H1 (cell line): Measurements from ENCODE around the gene TELO2. TPM values are rescaled to one million over a fixed set of nuclear protein-coding genes. Genes with fewer than 3 reads are reported as not detected.

Experiments used
- CTCF ChIA-PET: fragments of 300-600 bp; sonication (Branson Sonifier 250); formaldehyde crosslinking; loops from one replicate; lab custom pipeline; 2021; ENCODE audit not compliant: partially characterized antibody; lab: Charles Lee
- POLR2A ChIA-PET: fragments of 300-600 bp; sonication (Branson Sonifier 250); formaldehyde crosslinking; loops from one replicate; lab custom pipeline; 2021; ENCODE audit warnings: inconsistent platforms; ENCODE audit not compliant: partially characterized antibody; lab: Charles Lee
- DNase-seq, 2 experiments: peaks; one replicate each; pipeline versions ENCODE4 v3.0.0 to v3.0.0-alpha.2; 2010 to 2022; ENCODE audit warnings: low spot score in 2 of 2, low read depth in 1 of 2, mixed read lengths in 1 of 2
- FAIRE-seq: peaks from 2 replicates; lab custom pipeline; 2011; peaks lifted over from hg19 to GRCh38; lab: Jason Lieb, UNC
- H2AFZ ChIP-seq: 2 replicates; pipeline ENCODE4 v1.8.1; 2012; ENCODE audit warnings: low read length, inconsistent platforms
- H2AK5ac ChIP-seq: 2 replicates; pipeline ENCODE4 v1.6.1; 2013; ENCODE audit warnings: low read depth, low read length
- H2BK120ac ChIP-seq: replicated peaks from 2 replicates; pipeline ENCODE3; 2013; ENCODE audit warnings: low read depth, low read length, inconsistent platforms
- H2BK12ac ChIP-seq: 2 replicates; pipeline ENCODE4 v1.6.1; 2013; ENCODE audit warnings: low read depth, low read length
- H2BK15ac ChIP-seq: 2 replicates; pipeline ENCODE4 v1.6.1; 2013; ENCODE audit warnings: low read length
- H2BK20ac ChIP-seq: 2 replicates; pipeline ENCODE4 v1.6.1; 2013; ENCODE audit warnings: low read length
- H2BK5ac ChIP-seq: 2 replicates; pipeline ENCODE4 v1.6.1; 2013; ENCODE audit warnings: low read depth, low read length
- H3K14ac ChIP-seq: 2 replicates; pipeline ENCODE4 v1.6.1; 2013; ENCODE audit warnings: inconsistent platforms; ENCODE audit not compliant: insufficient read length
- H3K18ac ChIP-seq: 2 replicates; pipeline ENCODE4 v1.6.1; 2013; ENCODE audit warnings: low read length; ENCODE audit errors: extremely low read depth
- H3K23ac ChIP-seq: 2 replicates; pipeline ENCODE4 v1.6.1; 2013; ENCODE audit warnings: inconsistent platforms; ENCODE audit not compliant: insufficient read length
- H3K23me2 ChIP-seq: 2 replicates; pipeline ENCODE4 v1.6.1; 2013; ENCODE audit warnings: low read depth, low read length
- H3K27ac ChIP-seq: 2 replicates; pipeline ENCODE4 v1.6.1; 2011; ENCODE audit warnings: low read depth, low read length, inconsistent platforms
- H3K27me3 ChIP-seq, 4 experiments: replicated peaks in 1 of 4; 1 replicate in 1 of 4; 2 replicates in 3 of 4; pipeline versions ENCODE4 v1.6.1 to v1.8.1; 2011 to 2013; ENCODE audit warnings: low read length in 3 of 4, mild to moderate bottlenecking in 3 of 4, inconsistent platforms in 2 of 4, mixed read lengths in 2 of 4, moderate library complexity in 1 of 4; ENCODE audit not compliant: control insufficient read depth in 3 of 4, insufficient read depth in 3 of 4; ENCODE audit errors: extremely low read depth in 1 of 4
- H3K36me3 ChIP-seq, 4 experiments: 2 replicates each; pipeline versions ENCODE4 v1.6.1 to v1.8.1; 2011 to 2013; ENCODE audit warnings: mild to moderate bottlenecking in 4 of 4, low read length in 3 of 4, moderate library complexity in 2 of 4, control low read depth in 1 of 4, inconsistent platforms in 1 of 4; ENCODE audit not compliant: insufficient read depth in 4 of 4, control insufficient read depth in 2 of 4
- H3K4ac ChIP-seq: replicated peaks from 2 replicates; pipeline ENCODE3; 2013; ENCODE audit warnings: low read length, low read depth, mixed read lengths, inconsistent platforms; ENCODE audit not compliant: insufficient read length
- H3K4me1 ChIP-seq, 4 experiments: replicated peaks in 1 of 4; 1 replicate in 1 of 4; 2 replicates in 3 of 4; pipeline versions ENCODE4 v1.6.1 to v1.8.1; 2011 to 2013; ENCODE audit warnings: low read length in 3 of 4, inconsistent platforms in 2 of 4, mixed read lengths in 1 of 4; ENCODE audit not compliant: insufficient read depth in 4 of 4, control insufficient read depth in 3 of 4
- H3K4me2 ChIP-seq, 2 experiments: 2 replicates each; pipeline versions ENCODE4 v1.6.1 to v1.8.1; 2011 to 2013; ENCODE audit warnings: low read depth in 2 of 2, low read length in 2 of 2, control low read depth in 1 of 2, inconsistent platforms in 1 of 2, mild to moderate bottlenecking in 1 of 2; ENCODE audit not compliant: insufficient read depth in 1 of 2
- H3K4me3 ChIP-seq, 4 experiments: fragments of 200-600, 300-600 bp in 1 of 4; sonication (generic), shearing (Covaris generic), sonication (Bioruptor Twin) in 1 of 4; 2 replicates each; pipeline versions ENCODE4 v1.5.1 to v1.8.1; 2011 to 2016; ENCODE audit warnings: low read length in 4 of 4, low read depth in 3 of 4, control low read depth in 2 of 4, inconsistent platforms in 2 of 4, mild to moderate bottlenecking in 2 of 4, mixed read lengths in 1 of 4, moderate library complexity in 1 of 4; ENCODE audit not compliant: insufficient read depth in 2 of 4; ENCODE audit errors: extremely low read depth in 1 of 4
- H3K56ac ChIP-seq: replicated peaks from 2 replicates; pipeline ENCODE3; 2013; ENCODE audit warnings: low read depth, mild to moderate bottlenecking, mixed read lengths, low read length, inconsistent platforms; ENCODE audit not compliant: insufficient read length
- H3K79me1 ChIP-seq: 2 replicates; pipeline ENCODE4 v1.6.1; 2013; ENCODE audit warnings: low read depth, low read length, control low read depth
- H3K79me2 ChIP-seq, 2 experiments: 2 replicates each; pipeline versions ENCODE4 v1.6.1 to v1.8.1; 2012 to 2013; ENCODE audit warnings: low read length in 2 of 2, mild to moderate bottlenecking in 2 of 2, inconsistent platforms in 1 of 2; ENCODE audit not compliant: insufficient read depth in 2 of 2, control insufficient read depth in 1 of 2
- H3K9ac ChIP-seq, 4 experiments: replicated peaks in 1 of 4; 1 replicate in 1 of 4; 2 replicates in 3 of 4; pipeline versions ENCODE4 v1.6.1 to v1.8.1; 2011 to 2013; ENCODE audit warnings: low read depth in 3 of 4, low read length in 3 of 4, control low read depth in 2 of 4, mild to moderate bottlenecking in 2 of 4, moderate library complexity in 2 of 4, inconsistent platforms in 1 of 4; ENCODE audit errors: extremely low read depth in 1 of 4
- H3K9me3 ChIP-seq, 2 experiments: 2 replicates each; pipeline versions ENCODE4 v1.6.1 to v1.8.1; 2012 to 2013; ENCODE audit warnings: mild to moderate bottlenecking in 2 of 2, moderate library complexity in 2 of 2, control low read depth in 1 of 2, inconsistent platforms in 1 of 2, low read depth in 1 of 2, low read length in 1 of 2, mixed read lengths in 1 of 2; ENCODE audit not compliant: insufficient read depth in 2 of 2
- H4K20me1 ChIP-seq, 2 experiments: replicated peaks in 1 of 2; 2 replicates each; pipeline versions ENCODE3 to v1.8.1; 2011 to 2013; ENCODE audit warnings: inconsistent platforms in 2 of 2, low read length in 2 of 2, mild to moderate bottlenecking in 1 of 2; ENCODE audit not compliant: insufficient read depth in 2 of 2, control insufficient read depth in 1 of 2
- H4K5ac ChIP-seq: 2 replicates; pipeline ENCODE4 v1.6.1; 2013; ENCODE audit warnings: low read length, low read depth, mixed read lengths, inconsistent platforms; ENCODE audit not compliant: insufficient read length
- H4K8ac ChIP-seq: 2 replicates; pipeline ENCODE4 v1.8.0; 2013; ENCODE audit warnings: mild to moderate bottlenecking, moderate library complexity, low read length, inconsistent platforms; ENCODE audit not compliant: insufficient read depth; ENCODE audit errors: extremely low read depth
- H4K91ac ChIP-seq: replicated peaks from 2 replicates; pipeline ENCODE3; 2013; ENCODE audit warnings: low read length, mixed read lengths, inconsistent platforms; ENCODE audit not compliant: insufficient read length
- KDM4A ChIP-seq: IDR thresholded peaks from one replicate; pipeline ENCODE4 v1.7.1; 2012; ENCODE audit warnings: low read depth, mild to moderate bottlenecking, moderate library complexity, low read length, inconsistent platforms; ENCODE audit not compliant: severe bottlenecking
- RAD21 ChIP-seq, 2 experiments: IDR thresholded peaks in 1 of 2; conservative IDR thresholded peaks in 1 of 2; 2 replicates each; pipeline ENCODE4 v1.6.1; 2011; ENCODE audit warnings: low read depth in 2 of 2, low read length in 2 of 2, improper control_type of control experiment in 1 of 2, inconsistent platforms in 1 of 2, mild to moderate bottlenecking in 1 of 2, moderate library complexity in 1 of 2
- SP2 ChIP-seq: IDR thresholded peaks from 2 replicates; pipeline ENCODE4 v1.6.1; 2012; ENCODE audit warnings: mild to moderate bottlenecking, low read length, inconsistent platforms
- TCF12 ChIP-seq: IDR thresholded peaks from 2 replicates; pipeline ENCODE4 v1.6.1; 2011; ENCODE audit warnings: low read depth, mild to moderate bottlenecking, low read length
- WGBS, 2 experiments: shearing (Covaris generic) in 1 of 2; methylation state at CpG; one replicate each; pipeline versions ENCODE4 v1.1.6 to v1.1.7; 2013 to 2015; ENCODE audit warnings: low lambda C conversion rate in 2 of 2, mixed read lengths in 2 of 2, inconsistent platforms in 1 of 2, low coverage in 1 of 2, missing lambda C conversion rate in 1 of 2; ENCODE audit not compliant: insufficient replicate concordance in 2 of 2, insufficient coverage in 1 of 2, insufficient read length in 1 of 2; ENCODE audit errors: extremely low coverage in 1 of 2, missing lambda C conversion rate in 1 of 2; 5-methylcytosine and 5-hydroxymethylcytosine counted together
- polyA plus RNA-seq, 7 experiments: library from polyadenylated mRNA; depleted of rRNA in 3 of 7; stranded (reverse) in 5 of 7; unstranded in 2 of 7; fragments of >200 nt in 5 of 7; fragments of 200-250 nt in 2 of 7; gene quantifications; 1 replicate in 5 of 7; 2 replicates in 1 of 7; 4 replicates in 1 of 7; pipeline versions ENCODE4 v1.2.1 to v1.2.3, GENCODE V29; 2011 to 2013; ENCODE audit warnings: missing spikeins in 2 of 7, mixed read lengths in 2 of 7
- total RNA-seq: library from RNA; stranded (reverse); fragmentation: NEBNext Ultra II Directional; extraction: Animal tissue kit (Norgen Biotek cat#: 25700); gene quantifications from 2 replicates; pipeline ENCODE4 v1.2.1, GENCODE V29; 2021

TELO2 gene
- total and polyA plus RNA-seq, 2 of the 8 experiments (the other 6 are each of a cell fraction or from before 2014, with no cell fraction given), result 39.3 to 64.8 TPM

DNA sequence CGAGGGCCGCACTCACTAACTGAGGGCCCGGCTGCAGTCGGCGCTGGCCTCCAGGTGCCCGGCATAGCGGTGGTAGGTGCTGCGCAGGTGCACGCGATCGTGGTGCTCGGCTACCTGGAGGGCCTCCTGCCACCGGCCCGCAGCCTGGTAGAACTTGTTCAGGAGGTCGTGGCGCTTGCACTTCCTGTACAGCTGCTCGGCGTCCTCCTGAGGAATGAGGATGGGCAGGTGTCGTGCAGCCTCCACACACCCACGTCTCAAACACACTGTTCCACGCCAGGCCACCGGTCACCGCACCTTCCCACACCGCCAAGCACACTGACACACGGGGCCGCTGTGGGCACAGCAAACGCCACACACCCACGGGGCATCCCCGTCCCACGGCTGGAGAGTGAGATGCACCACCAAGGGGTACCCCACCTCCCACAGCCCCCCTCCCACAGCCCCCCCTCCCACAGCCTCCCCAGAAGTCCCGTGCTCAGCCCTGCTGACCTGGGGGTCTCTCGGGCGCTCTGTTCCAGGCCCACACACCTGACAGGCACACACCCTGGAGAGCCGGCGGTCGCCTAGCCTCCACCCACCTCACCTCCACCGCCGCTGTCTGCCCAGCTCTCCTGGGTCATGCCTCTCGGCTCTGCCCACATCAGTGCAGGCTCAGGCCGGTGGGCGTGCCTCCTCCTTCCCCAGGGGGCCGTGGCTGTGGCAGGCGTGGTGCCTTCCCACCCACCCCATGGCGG, 32.9 kb downstream of the TELO2 start:
- peaks cover 0 to 3% (median 0%) of the 10 kb centered on the region in 4 experiments; a peak in 1 of 8 replicates for H3K36me3 ChIP-seq
- no peak overlapping the region for H2BK20ac ChIP-seq
- no peak overlapping the region for H3K4me3 ChIP-seq
- H4K8ac ChIP-seq, result 0 out of 2 replicates have a peak overlapping the region, but pooled peaks have one; percentile 25
- H3K9ac ChIP-seq, result no peak overlapping the region
- no peak overlapping the region for H3K4ac ChIP-seq
- peak overlapping the region; percentile 65 for H4K91ac ChIP-seq
- H3K4me2 ChIP-seq, result no peak overlapping the region
- H2BK5ac ChIP-seq, result no peak overlapping the region
- H3K27me3 ChIP-seq, result no peaks in the 10 kb centered on the region
- no peak overlapping the region for H3K14ac ChIP-seq
- POLR2A ChIA-PET, result interaction anchor here (2.0 to 5.2 kb wide), 2 partner anchors 13 to 19 kb away, joined by 5 to 56 read pairs; no protein-coding TSS in a partner anchor
- no peaks in the 10 kb centered on the region for H3K79me1 ChIP-seq
- H3K27ac ChIP-seq, result no peak overlapping the region
- H4K20me1 ChIP-seq, result peaks cover 0 to 5% of the 10 kb centered on the region in 2 experiments
- no peak overlapping the region for H3K56ac ChIP-seq
- no peak overlapping the region for H3K18ac ChIP-seq
- DNase-seq (no peak), FAIRE-seq (no peak)
- H2AFZ ChIP-seq, result no peak overlapping the region
- H2BK15ac ChIP-seq, result no peak overlapping the region
- no peaks in the 10 kb centered on the region for H3K4me1 ChIP-seq
- no peak overlapping the region for H2AK5ac ChIP-seq
- no peak overlapping the region for H2BK12ac ChIP-seq
- H3K9me3 ChIP-seq, result no peaks in the 10 kb centered on the region
- no peak overlapping the region for H4K5ac ChIP-seq
- no peaks in the 10 kb centered on the region for H3K79me2 ChIP-seq
- H3K23ac ChIP-seq, result no peak overlapping the region
- H3K23me2 ChIP-seq, result no peaks in the 10 kb centered on the region
- CTCF ChIA-PET, result interaction anchor here (1.1 kb wide), 1 partner anchor 12 kb away, joined by 3 read pairs; no protein-coding TSS in a partner anchor
- 92% methylated on average over 34 of the region's 44 CpGs; no CpG with 5 or more reads in 1 of the 2 experiments for WGBS, 2 experiments
- no peak overlapping the region for H2BK120ac ChIP-seq
- TF ChIP-seq TCF12, result no peak
- no peak for TF ChIP-seq KDM4A
- TF ChIP-seq SP2, result no peak
- no peak for TF ChIP-seq RAD21 (IDR thresholded peaks at IDR 0.05 in 1 of 2, conservative IDR thresholded peaks at IDR 0.05 in 1 of 2; ENCODE audit: low read depth in 2 of 2, low read length in 2 of 2)
